Keratinocyte (primary cell): ENCODE results near the gene SLC32A1.

Experiments used
- CTCF ChIP-seq, 3 experiments: IDR thresholded peaks in 1 of 3; conservative IDR thresholded peaks in 1 of 3; optimal IDR thresholded peaks in 1 of 3; 2 replicates in 2 of 3; 3 replicates in 1 of 3; pipeline versions ENCODE3 to v1.5.1; 2011; ENCODE audit warnings: low read length in 3 of 3, mild to moderate bottlenecking in 3 of 3, moderate library complexity in 2 of 3, control low read depth in 1 of 3, inconsistent platforms in 1 of 3; ENCODE audit not compliant: insufficient read depth in 2 of 3; ENCODE audit errors: extremely low read depth in 1 of 3
- EZH2 ChIP-seq: IDR thresholded peaks from one replicate; pipeline ENCODE4 v1.6.1; 2012; ENCODE audit warnings: inconsistent platforms, mild to moderate bottlenecking, low read length, moderate library complexity

DNA sequence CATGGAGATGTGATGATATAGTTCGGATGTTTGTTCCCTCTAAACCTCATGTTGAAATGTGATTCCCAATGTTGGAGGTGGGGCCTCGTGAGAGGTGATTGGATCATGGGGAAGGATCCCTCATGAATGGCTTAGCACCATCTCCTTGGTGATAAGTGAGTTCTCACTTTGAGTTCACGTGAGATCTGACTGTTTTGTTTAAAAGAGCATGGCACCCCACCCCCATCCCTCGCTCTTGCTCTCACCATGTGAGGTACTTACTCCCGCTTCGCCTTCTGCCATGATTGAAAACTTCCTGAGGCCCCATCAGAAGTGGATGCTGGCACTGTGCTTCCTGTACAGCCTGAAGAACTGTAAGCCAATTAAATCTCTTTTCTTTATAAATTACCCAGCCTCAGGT, 10.9 kb downstream of the SLC32A1 start:
- TF ChIP-seq CTCF (optimal IDR thresholded peaks at IDR 0.05 in 1 of 3, IDR thresholded peaks at IDR 0.05 in 1 of 3, conservative IDR thresholded peaks at IDR 0.05 in 1 of 3; ENCODE audit: extremely low read depth in 1 of 3, insufficient read depth in 2 of 3, low read length in 3 of 3) (no peak), EZH2 (no peak)
